Neutrophil (primary cell): ENCODE data around the gene CEP57L1.

Source experiments
- H3K27ac ChIP-seq: fragments of 200-600 bp; sonication (generic); 2 replicates; pipeline ENCODE4 v1.5.1; 2016; ENCODE audit warnings: mild to moderate bottlenecking, moderate library complexity
- H3K27me3 ChIP-seq: fragments of 200-600 bp; sonication (generic); 2 replicates; pipeline ENCODE4 v1.6.0; 2016; ENCODE audit warnings: mild to moderate bottlenecking
- H3K36me3 ChIP-seq: fragments of 200-600 bp; sonication (generic); 2 replicates; pipeline ENCODE4 v1.5.1; 2017
- H3K4me1 ChIP-seq, 2 experiments: fragments of 200-600 bp in 1 of 2; sonication (generic) in 1 of 2; 1 replicate in 1 of 2; 2 replicates in 1 of 2; pipeline versions ENCODE4 v1.5.1 to v1.6.1; 2013 to 2016; ENCODE audit warnings: low read depth in 1 of 2, low read length in 1 of 2, mild to moderate bottlenecking in 1 of 2, moderate library complexity in 1 of 2; ENCODE audit not compliant: control insufficient read depth in 1 of 2, insufficient read depth in 1 of 2
- H3K4me3 ChIP-seq, 2 experiments: fragments of 200-600 bp in 1 of 2; sonication (generic) in 1 of 2; 1 replicate in 1 of 2; 2 replicates in 1 of 2; pipeline ENCODE4 v1.5.1; 2013 to 2016; ENCODE audit warnings: low read depth in 1 of 2, low read length in 1 of 2, mild to moderate bottlenecking in 1 of 2, moderate library complexity in 1 of 2
- H3K9me3 ChIP-seq: fragments of 200-600 bp; sonication (generic); 2 replicates; pipeline ENCODE4 v1.5.1; 2016
- CTCF ChIP-seq: fragments of 200-600 bp; sonication (generic); IDR thresholded peaks from 2 replicates; pipeline ENCODE4 v1.5.1; 2016; ENCODE audit warnings: antibody characterized with exemption

The CEP57L1 gene

DNA sequence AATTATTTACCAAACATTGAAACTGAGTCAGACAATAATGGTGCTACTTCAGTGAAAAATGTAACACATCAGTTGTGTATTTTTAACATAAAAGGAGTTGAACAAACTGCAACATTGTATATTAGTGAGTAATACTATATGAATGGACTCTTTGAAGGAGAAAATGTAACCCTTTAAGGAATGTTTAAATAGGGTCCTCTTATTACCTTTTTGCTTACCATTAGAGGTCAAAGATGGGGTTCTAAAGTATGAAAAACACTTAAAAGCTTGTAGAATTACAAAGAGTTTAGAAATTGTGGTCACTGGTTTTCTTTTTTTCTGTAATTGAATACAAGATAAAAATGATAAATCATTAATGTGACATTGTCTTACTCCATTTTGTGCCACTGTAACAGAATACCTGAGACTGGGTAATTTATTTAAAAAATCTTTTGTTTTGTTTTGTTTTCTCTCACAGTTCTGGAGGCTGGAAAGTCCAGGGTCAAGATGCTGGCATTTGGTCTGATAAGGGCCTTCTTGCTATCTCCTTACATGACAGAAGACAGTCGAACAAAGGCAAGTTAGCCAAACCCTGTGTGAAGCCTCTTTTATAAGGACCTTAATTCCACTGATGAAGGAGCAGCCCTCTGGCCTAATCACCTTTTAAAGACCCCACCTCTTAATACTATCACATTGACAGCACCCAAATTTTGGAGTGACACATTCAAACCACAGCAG lies 43.8 kb upstream of the CEP57L1 start:
- Histone ChIP-seq H3K9me3 (no peaks in the 10 kb centered on the region), H3K27me3 (no peaks in the 10 kb centered on the region), H3K36me3 (no peaks in the 10 kb centered on the region), H3K27ac (no peak overlapping the region), H3K4me3 (no peak overlapping the region), H3K4me1 (no peaks in the 10 kb centered on the region)
- TF ChIP-seq CTCF = no peak

- no peaks in the 10 kb centered on the region for H3K4me1 ChIP-seq
- H3K36me3 ChIP-seq = no peaks in the 10 kb centered on the region
- no peak overlapping the region for H3K4me3 ChIP-seq
Measured at GRCh38 chr6:109052018-109052651, 43.2 kb upstream of the CEP57L1 start.

DNA sequence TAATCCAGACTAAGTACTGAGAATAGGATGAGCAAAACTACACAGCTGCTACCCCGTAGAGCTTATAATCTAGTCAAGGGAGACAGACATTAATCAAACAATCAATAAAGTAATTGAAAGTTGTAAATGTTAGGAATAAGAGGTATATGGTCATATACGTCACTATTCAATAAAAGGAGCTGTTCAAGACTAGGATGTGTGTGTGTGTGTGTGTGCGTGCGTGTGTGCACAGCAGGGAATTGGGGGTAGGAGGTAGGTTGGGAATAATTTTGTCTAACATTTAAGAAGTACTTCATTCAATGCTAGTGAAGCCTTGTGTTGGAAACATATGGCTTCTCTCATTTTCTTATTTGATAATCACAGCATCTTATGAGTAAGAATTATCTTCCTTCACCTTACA lies 42.5 kb upstream of the CEP57L1 start:
- no peaks in the 10 kb centered on the region for H3K27me3 ChIP-seq
- no peaks in the 10 kb centered on the region for H3K36me3 ChIP-seq
- no peaks in the 10 kb centered on the region for H3K4me1 ChIP-seq
- no peaks in the 10 kb centered on the region for H3K9me3 ChIP-seq
- no peak overlapping the region for H3K4me3 ChIP-seq
- no peak overlapping the region for H3K27ac ChIP-seq
- no peak for TF ChIP-seq CTCF

More at GRCh38 chr6:109052018-109052651, 43.2 kb upstream of the CEP57L1 start:
- no peaks in the 10 kb centered on the region for H3K27me3 ChIP-seq
- no peaks in the 10 kb centered on the region for H3K9me3 ChIP-seq
- no peak overlapping the region for H3K27ac ChIP-seq
- TF ChIP-seq CTCF = no peak

DNA sequence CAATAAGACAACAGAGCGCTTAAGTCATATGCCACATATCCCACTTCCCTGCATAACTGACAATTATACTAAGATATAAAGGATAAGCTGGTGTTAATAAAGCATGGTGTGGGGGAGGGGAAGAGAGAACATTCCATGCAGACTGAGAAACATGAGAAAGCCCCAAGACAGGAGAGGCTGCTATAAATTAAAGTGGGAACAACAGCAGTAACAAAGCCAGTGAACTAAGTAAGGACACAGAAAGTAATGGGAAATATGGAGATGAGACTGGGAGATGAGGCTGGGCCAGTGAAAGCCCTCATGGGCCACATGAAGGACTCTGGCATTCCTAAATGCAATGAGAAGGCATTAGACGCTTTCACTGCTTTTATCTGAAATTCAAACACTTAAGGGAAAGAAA lies 42.0 kb upstream of the CEP57L1 start:
- H3K9me3 ChIP-seq = no peaks in the 10 kb centered on the region
- H3K27ac ChIP-seq = no peak overlapping the region
- no peaks in the 10 kb centered on the region for H3K27me3 ChIP-seq
- TF ChIP-seq CTCF = no peak
- H3K4me3 ChIP-seq = no peak overlapping the region
- no peaks in the 10 kb centered on the region for H3K4me1 ChIP-seq
- H3K36me3 ChIP-seq = no peaks in the 10 kb centered on the region

DNA sequence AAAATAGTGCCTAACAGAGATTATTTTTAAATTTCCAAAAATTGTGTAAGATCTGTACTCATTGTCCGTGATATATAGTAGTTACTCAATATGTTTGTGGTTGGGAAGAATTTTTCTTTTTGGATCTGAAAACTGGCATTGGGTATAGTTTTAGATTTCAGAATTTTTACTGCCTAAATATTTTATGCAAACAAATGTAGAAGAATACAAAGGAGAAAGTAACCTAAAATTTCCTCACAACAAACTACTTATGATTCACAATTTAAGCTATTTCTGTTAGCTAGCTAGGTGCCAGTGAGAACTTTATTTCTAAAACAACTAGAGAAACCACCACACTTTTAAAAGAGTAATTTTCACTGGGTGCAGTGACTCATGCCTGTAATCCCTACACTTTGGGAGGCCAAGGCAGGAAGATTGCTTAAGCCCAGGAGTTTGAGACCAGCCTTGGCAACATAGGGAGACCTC lies 39.5 kb upstream of the CEP57L1 start:
- no peak overlapping the region for H3K4me3 ChIP-seq
- no peaks in the 10 kb centered on the region for H3K36me3 ChIP-seq
- no peak for TF ChIP-seq CTCF
- no peaks in the 10 kb centered on the region for H3K27me3 ChIP-seq
- H3K9me3 ChIP-seq = no peaks in the 10 kb centered on the region
- H3K4me1 ChIP-seq = peaks cover 8 to 10% of the 10 kb centered on the region in 2 experiments
- no peak overlapping the region for H3K27ac ChIP-seq
